Measurements from ENCODE around the gene TMEM167A.

- no peak for TF ChIP-seq CTCF (IDR thresholded peaks at IDR 0.05 in 8 of 11, conservative IDR thresholded peaks at IDR 0.05 in 3 of 11)
- TF ChIP-seq POLR2A (IDR thresholded peaks at IDR 0.05): no peak
Observed at GRCh38 chr5:83097689-83098231, 20.6 kb upstream of the TMEM167A start.

Measured in spleen (tissue), 7 donors.